ENCODE data around the gene CFAP221.

DNA sequence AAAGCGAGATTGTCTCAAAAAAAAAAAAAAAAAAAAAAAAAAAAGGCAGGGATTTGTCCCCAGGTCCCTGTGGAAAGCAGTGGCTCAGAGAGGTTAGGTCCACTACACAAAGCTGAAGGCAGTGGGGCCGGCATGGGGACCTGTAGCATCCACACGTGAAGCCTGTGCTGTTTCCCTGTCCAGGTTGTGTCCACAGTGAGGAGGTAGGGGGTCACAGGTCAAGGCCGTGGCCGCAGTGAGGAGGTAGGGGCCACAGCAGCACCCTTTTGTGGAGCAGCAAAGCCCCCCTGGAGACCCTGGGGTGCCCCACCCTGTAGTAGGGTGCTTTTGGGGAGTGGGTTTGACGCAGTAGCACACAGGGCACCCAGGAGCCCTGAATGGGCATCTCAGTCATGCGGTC is 148.7 kb downstream of the CFAP221 start:
- no peak for TF ChIP-seq GATA2 (IDR thresholded peaks at IDR 0.05; ENCODE audit: low read depth, low read length)
- no peak for TF ChIP-seq GATA3 (IDR thresholded peaks at IDR 0.05; ENCODE audit: low read depth, low read length)

Data from SH-SY5Y (cell line).